NCI-H524 (cell line): ENCODE data around the gene CLDN24.

Source experiments
- DNase-seq, 2 experiments: peaks; one replicate each; lab custom pipeline; 2025; lab: John Stamatoyannopoulos, UW

The CLDN24 gene

GRCh38 chr4:183322326-183322725 is at the start of gene CLDN24:
Gene CLDN24 (minus strand): TSS chr4:183322426. CDS start chr4:183322426, 0 bp downstream.
- no peak for DNase-seq

- no peak for DNase-seq
Measured at GRCh38 chr4:183370786-183371185, 48.6 kb upstream of the CLDN24 start.

- no peak for DNase-seq
Measured at GRCh38 chr4:183369073-183369472, 46.8 kb upstream of the CLDN24 start.

- no peak for DNase-seq
Measured at GRCh38 chr4:183366206-183366835, 44.1 kb upstream of the CLDN24 start.

- no peak for DNase-seq
Measured at GRCh38 chr4:183364025-183364424, 41.8 kb upstream of the CLDN24 start.

- no peak for DNase-seq
Measured at GRCh38 chr4:183362916-183363542, 40.8 kb upstream of the CLDN24 start.

GRCh38 chr4:183362036-183362435 is 39.8 kb upstream of the CLDN24 start:
- no peak for DNase-seq

GRCh38 chr4:183360161-183360919 is 38.1 kb upstream of the CLDN24 start:
- no peak for DNase-seq

GRCh38 chr4:183358215-183358755 is 36.1 kb upstream of the CLDN24 start:
- DNase-seq: no peak

GRCh38 chr4:183356931-183357675 is 34.9 kb upstream of the CLDN24 start:
- DNase-seq: no peak

GRCh38 chr4:183356173-183356830 is 34.1 kb upstream of the CLDN24 start:
- no peak for DNase-seq

- no peak for DNase-seq
Measured at GRCh38 chr4:183355405-183355804, 33.2 kb upstream of the CLDN24 start.

GRCh38 chr4:183354219-183354618 is 32.0 kb upstream of the CLDN24 start:
- no peak for DNase-seq

- DNase-seq: no peak
Measured at GRCh38 chr4:183353557-183353956, 31.3 kb upstream of the CLDN24 start.

- DNase-seq: peak in 1 of 2 experiments; percentile 13
Measured at GRCh38 chr4:183352546-183352945, 30.3 kb upstream of the CLDN24 start.

GRCh38 chr4:183350317-183351071 is 28.3 kb upstream of the CLDN24 start:
- DNase-seq: no peak

- no peak for DNase-seq
Measured at GRCh38 chr4:183349673-183350072, 27.4 kb upstream of the CLDN24 start.

- no peak for DNase-seq
Measured at GRCh38 chr4:183348706-183349659, 26.8 kb upstream of the CLDN24 start.

- no peak for DNase-seq
Measured at GRCh38 chr4:183348136-183348535, 25.9 kb upstream of the CLDN24 start.

GRCh38 chr4:183347566-183347965 is 25.3 kb upstream of the CLDN24 start:
- DNase-seq: no peak
